ENCODE measurements around the gene BCKDHB. TPM values are rescaled to one million over a fixed set of nuclear protein-coding genes. Genes with fewer than 3 reads are reported as not detected.

Gene BCKDHB
- polyA plus RNA-seq, 2 of the 4 experiments (the other 2 are of a cell fraction) = 7.7 to 15.0 TPM

GRCh38 chr6:80156221-80156620, 49.8 kb downstream of the BCKDHB start:
- no peaks in the 10 kb centered on the region for H3K9me3 ChIP-seq
- no peak for TF ChIP-seq CHD4 (IDR thresholded peaks at IDR 0.05; ENCODE audit: borderline replicate concordance)
- TF ChIP-seq SMC3 (IDR thresholded peaks at IDR 0.05) = no peak
- TF ChIP-seq EP300 (IDR thresholded peaks at IDR 0.05) = no peak
- TF ChIP-seq FOSB (CRISPR knock-in tag; IDR thresholded peaks at IDR 0.05) = no peak
- TF ChIP-seq RNF2 (IDR thresholded peaks at IDR 0.05; ENCODE audit: borderline replicate concordance, low read depth) = no peak
- TF ChIP-seq ESRRA (IDR thresholded peaks at IDR 0.05; ENCODE audit: borderline replicate concordance, low read length) = no peak
- H3K4me3 ChIP-seq = no peak overlapping the region
- FAIRE-seq (no peak), ATAC-seq (no peak), DNase-seq (ENCODE audit: low read depth in 1 of 2, low spot score in 1 of 2) (no peak)
- no peak overlapping the region for H3K4me2 ChIP-seq
- H3K27ac ChIP-seq = no peak overlapping the region
- POLR2A ChIA-PET = no interaction called here
- CTCF ChIA-PET = no interaction called here
- H3K4me1 ChIP-seq = no peaks in the 10 kb centered on the region

- POLR2A ChIA-PET = no interaction called here
- 78% methylated on average over 2 of the region's 2 CpGs for WGBS (ENCODE audit: missing lambda C conversion rate)
- no peak for ATAC-seq
Measured at GRCh38 chr6:80158478-80158989, 52.1 kb downstream of the BCKDHB start.

GRCh38 chr6:80161434-80161833, 55.0 kb downstream of the BCKDHB start:
- FAIRE-seq = no peak
- Histone ChIP-seq H3K4me2 (no peak overlapping the region), H3K27ac (no peak overlapping the region), H3K9me3 (no peaks in the 10 kb centered on the region), H3K4me3 (no peak overlapping the region), H3K4me1 (peaks cover 17% of the 10 kb centered on the region)
- ATAC-seq = no peak
- no peak for DNase-seq (ENCODE audit: low read depth in 1 of 2, low spot score in 1 of 2)
- 94% methylated on average over 1 of the region's 1 CpG for WGBS (ENCODE audit: missing lambda C conversion rate)
- CTCF ChIA-PET = interaction anchor here (0.7 to 1.6 kb wide), 2 partner anchors 28 to 53 kb away, joined by 3 read pairs; no protein-coding TSS in a partner anchor
- POLR2A ChIA-PET = interaction anchor here (0.6 kb wide), 1 partner anchor 158 kb away, joined by 3 read pairs; no protein-coding TSS in a partner anchor
- TF ChIP-seq ZC3H11A (IDR thresholded peaks at IDR 0.05) = no peak
- no peak for TF ChIP-seq BHLHE40 (IDR thresholded peaks at IDR 0.05; ENCODE audit: low read depth, low read length)
- no peak for TF ChIP-seq ESRRA (IDR thresholded peaks at IDR 0.05; ENCODE audit: borderline replicate concordance, low read length)
- no peak for TF ChIP-seq HES2 (IDR thresholded peaks at IDR 0.05)
- TF ChIP-seq EP300 (IDR thresholded peaks at IDR 0.05) = no peak
- TF ChIP-seq JUN (IDR thresholded peaks at IDR 0.05) = no peak
- no peak for TF ChIP-seq NR3C1 (IDR thresholded peaks at IDR 0.05)
- TF ChIP-seq CHD2 (IDR thresholded peaks at IDR 0.05; ENCODE audit: low read length, partially characterized antibody) = no peak
- TF ChIP-seq RNF2 (IDR thresholded peaks at IDR 0.05; ENCODE audit: borderline replicate concordance, low read depth) = no peak
- TF ChIP-seq RFX5 (IDR thresholded peaks at IDR 0.05) = no peak
- TF ChIP-seq TFCP2L1 (CRISPR knock-in tag; IDR thresholded peaks at IDR 0.05) = no peak
- TF ChIP-seq HOXB13 (CRISPR knock-in tag; IDR thresholded peaks at IDR 0.05; ENCODE audit: low read depth) = no peak
- no peak for TF ChIP-seq FOSB (CRISPR knock-in tag; IDR thresholded peaks at IDR 0.05)
- TF ChIP-seq MAX (IDR thresholded peaks at IDR 0.05) = no peak
- no peak for TF ChIP-seq GATA3 (IDR thresholded peaks at IDR 0.05; ENCODE audit: borderline replicate concordance)
- no peak for TF ChIP-seq BCL3 (IDR thresholded peaks at IDR 0.05)
- no peak for TF ChIP-seq RARB (CRISPR knock-in tag; IDR thresholded peaks at IDR 0.05)
- TF ChIP-seq EHF (CRISPR knock-in tag; IDR thresholded peaks at IDR 0.05) = no peak

More at GRCh38 chr6:80158478-80158989, 52.1 kb downstream of the BCKDHB start:
- FAIRE-seq (no peak), DNase-seq (ENCODE audit: low read depth in 1 of 2, low spot score in 1 of 2) (no peak)
- Histone ChIP-seq H3K27ac (no peak overlapping the region), H3K9me3 (no peaks in the 10 kb centered on the region), H3K4me2 (no peak overlapping the region), H3K4me3 (no peak overlapping the region), H3K4me1 (peaks cover 8% of the 10 kb centered on the region)
- no peak for TF ChIP-seq CEBPB (IDR thresholded peaks at IDR 0.05)
- TF ChIP-seq ZFP36 (IDR thresholded peaks at IDR 0.05; ENCODE audit: borderline replicate concordance, partially characterized antibody) = no peak
- no peak for TF ChIP-seq HEYL (CRISPR knock-in tag; IDR thresholded peaks at IDR 0.05)
- no peak for TF ChIP-seq MAFK (IDR thresholded peaks at IDR 0.05; ENCODE audit: partially characterized antibody)
- TF ChIP-seq EP300 (IDR thresholded peaks at IDR 0.05) = no peak
- TF ChIP-seq ZC3H11A (IDR thresholded peaks at IDR 0.05) = no peak
- no peak for TF ChIP-seq ZNF302 (CRISPR knock-in tag; IDR thresholded peaks at IDR 0.05)
- TF ChIP-seq, protein P1, sequence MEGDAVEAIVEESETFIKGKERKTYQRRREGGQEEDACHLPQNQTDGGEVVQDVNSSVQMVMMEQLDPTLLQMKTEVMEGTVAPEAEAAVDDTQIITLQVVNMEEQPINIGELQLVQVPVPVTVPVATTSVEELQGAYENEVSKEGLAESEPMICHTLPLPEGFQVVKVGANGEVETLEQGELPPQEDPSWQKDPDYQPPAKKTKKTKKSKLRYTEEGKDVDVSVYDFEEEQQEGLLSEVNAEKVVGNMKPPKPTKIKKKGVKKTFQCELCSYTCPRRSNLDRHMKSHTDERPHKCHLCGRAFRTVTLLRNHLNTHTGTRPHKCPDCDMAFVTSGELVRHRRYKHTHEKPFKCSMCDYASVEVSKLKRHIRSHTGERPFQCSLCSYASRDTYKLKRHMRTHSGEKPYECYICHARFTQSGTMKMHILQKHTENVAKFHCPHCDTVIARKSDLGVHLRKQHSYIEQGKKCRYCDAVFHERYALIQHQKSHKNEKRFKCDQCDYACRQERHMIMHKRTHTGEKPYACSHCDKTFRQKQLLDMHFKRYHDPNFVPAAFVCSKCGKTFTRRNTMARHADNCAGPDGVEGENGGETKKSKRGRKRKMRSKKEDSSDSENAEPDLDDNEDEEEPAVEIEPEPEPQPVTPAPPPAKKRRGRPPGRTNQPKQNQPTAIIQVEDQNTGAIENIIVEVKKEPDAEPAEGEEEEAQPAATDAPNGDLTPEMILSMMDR (IDR thresholded peaks at IDR 0.05) = no peak
- TF ChIP-seq BHLHE40 (IDR thresholded peaks at IDR 0.05; ENCODE audit: low read depth, low read length) = no peak
- no peak for TF ChIP-seq EHMT2 (IDR thresholded peaks at IDR 0.05; ENCODE audit: low read depth)
- TF ChIP-seq HOXB13 (CRISPR knock-in tag; IDR thresholded peaks at IDR 0.05; ENCODE audit: low read depth) = no peak
- TF ChIP-seq ESRRA (IDR thresholded peaks at IDR 0.05; ENCODE audit: borderline replicate concordance, low read length) = no peak
- CTCF ChIA-PET = no interaction called here

Data from A549 (cell line).